Activated T-helper 1 cell treated with Interleukin-2 at 50 U/mL for 16 hours (primary cell): ENCODE data around the gene SMARCD2.
"Not testable (repeated sequence)": the region's sequence is repeated elsewhere in the genome, so short reads cannot be mapped to it uniquely, and the experiment has no call there.

Source experiments
- DNase-seq: peaks from one replicate; pipeline ENCODE4 v3.0.0-alpha.2; 2020; ENCODE audit warnings: low read depth

The SMARCD2 gene

GRCh38 chr17:63800783-63801182, 41.7 kb downstream of the SMARCD2 start:
- DNase-seq = no peak

DNA sequence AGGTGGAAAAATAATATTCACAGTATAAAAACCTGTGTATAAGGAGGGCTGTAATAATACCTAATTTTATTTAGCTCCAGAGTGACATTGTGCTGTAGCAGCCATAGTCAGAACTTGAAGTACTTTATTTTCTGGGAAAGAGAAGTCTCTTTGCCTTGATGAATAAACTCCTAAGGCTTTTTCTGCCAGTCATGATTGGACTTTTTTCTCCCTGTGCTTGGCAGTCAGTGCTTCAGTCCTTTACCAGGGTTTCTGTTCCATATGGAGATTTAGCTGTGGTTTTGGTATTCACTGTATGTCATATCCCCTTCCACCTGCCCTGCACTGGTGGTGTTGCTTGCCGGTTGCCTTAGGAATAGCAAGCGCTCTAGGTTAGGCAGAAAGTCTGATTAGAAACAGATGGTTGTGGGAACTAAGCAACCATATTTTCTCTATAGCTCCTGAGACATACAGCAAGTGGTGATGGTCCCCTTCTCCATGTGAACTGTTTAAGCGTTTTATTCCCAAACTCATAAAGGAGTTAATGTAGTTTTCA, 43.8 kb downstream of the SMARCD2 start:
- DNase-seq = no peak

DNA sequence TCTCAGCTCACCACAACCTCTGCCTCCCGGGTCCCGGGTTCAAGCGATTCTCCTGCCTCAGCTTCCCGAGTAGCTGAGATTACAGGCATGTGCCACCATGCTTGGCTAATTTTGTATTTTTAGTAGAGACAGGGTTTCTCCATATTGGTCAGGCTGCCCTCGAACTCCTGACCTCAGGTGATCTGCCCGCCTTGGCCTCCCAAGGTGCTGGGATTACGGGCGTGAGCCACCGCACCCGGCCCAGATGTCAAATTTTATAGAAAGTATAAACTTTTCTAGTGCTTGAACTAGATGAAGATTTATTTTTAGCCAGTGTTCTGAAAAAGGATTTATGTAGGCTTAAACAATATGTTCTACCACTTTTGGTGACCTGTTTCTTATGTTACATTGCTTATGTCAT, 46.1 kb downstream of the SMARCD2 start:
- not testable (repeated sequence) for DNase-seq

DNA sequence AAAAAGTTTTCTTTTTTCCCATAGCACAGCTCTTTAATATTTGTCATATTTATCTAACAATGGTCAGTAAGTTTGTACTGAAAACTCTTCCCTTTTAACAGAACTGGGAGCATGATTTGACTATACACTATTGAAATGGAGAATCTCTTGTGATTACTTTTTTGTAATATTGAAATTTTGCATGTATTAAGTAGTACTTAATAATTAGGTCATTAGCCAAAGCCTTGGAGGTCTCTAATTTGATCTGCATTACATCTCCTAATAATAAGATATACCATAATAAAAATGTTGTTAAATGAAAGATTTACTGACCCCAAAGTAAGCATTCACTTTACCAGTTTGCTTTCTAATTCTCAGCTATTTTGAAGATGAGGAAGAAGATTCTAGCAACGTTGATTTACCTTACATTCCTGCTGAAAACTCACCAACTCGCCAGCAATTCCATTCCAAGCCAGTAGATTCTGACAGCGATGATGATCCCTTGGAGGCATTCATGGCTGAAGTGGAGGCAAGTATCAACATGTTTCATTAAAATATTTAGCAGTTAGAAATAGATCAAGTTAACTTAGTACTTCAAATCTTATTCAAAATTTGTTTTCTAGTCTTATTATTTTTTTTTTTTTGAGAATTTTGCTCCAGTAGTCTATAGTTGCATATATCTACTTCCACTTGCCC, 50.3 kb downstream of the SMARCD2 start:
- DNase-seq = no peak

DNA sequence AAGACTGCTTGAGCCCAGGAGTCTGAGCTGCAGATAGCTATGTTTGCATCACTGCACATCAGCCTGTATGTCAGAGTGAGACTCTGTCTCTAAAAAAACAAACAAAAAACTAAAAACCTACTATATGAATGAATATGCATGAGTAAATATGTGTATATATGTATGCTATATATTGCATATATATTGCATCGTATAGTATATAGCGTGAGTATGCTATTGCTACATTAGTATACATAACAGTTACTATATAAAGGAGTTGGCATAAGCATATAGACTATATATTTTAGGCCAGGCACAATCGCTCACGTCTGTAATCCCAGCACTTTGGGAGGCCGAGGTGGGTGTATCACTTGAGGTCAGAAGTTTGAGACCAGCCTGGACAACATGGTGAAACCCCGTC, 52.4 kb downstream of the SMARCD2 start:
- no peak for DNase-seq

DNA sequence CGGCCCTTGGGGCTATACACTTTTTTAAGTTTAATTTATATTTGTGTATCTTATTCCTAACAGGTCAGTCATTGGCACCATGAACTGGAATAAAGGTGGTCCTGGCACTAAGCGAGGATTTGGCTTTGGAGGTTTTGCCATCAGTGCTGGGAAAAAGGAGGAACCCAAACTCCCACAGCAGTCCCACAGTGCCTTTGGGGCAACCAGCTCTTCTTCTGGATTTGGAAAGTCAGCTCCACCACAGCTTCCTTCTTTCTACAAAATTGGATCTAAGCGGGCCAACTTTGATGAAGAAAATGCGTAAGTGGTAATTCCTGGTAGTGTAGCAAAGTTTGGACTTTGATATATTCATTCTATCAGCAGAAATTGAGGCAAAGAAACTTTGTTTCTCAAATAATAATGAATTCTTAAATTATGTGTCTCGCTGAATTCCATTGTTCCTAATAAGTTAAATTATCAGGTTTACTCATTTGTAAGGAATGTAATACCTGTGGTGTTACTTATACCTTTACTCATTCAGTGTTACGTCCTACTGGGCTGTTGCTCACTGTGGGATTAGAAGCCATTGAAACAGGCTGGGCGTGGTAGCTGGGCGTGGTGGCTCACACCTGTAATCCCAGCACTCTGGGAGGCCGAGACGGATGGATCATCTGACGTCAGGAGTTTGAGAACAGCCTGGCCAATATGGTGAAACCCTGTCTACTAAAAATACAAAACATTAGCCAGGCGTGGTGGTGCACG, 55.3 kb downstream of the SMARCD2 start:
- no peak for DNase-seq

DNA sequence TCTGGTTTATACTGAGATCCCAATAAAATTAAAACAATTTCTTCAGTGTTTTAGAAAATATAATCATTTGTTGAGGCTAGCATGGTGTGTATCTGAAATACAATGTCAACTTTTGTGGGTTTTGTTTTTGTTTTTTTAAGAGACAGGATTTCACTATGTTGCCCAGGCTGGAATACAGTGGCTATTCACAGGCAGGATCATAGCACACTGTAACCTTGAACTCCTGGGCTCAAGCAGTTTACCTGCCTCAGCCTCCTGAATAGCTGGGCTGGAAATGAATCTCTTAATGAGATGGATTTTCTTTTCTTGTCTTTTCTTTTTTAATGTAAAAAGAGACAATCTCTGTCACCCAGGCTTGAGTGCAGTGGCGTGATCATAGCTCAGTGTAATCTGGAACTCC, 56.4 kb downstream of the SMARCD2 start:
- no peak for DNase-seq

DNA sequence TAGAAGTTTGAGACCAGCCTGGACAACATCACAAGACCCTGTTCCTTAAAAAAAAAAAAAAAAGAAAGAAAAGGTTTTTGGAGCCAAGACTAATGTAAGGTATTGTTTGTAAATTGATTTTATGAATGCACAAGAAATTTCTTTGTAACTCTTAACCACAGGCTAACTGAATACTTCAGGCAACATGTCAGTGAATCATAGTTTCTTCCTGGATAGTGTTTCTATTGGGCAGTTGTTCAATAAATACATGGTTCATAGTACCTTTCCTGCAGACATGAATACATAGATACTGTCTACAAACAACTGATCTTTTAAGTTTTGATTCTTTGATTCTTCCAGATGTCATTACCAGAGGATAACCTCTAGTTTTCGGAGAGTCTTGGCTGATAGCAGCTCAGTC, 56.9 kb downstream of the SMARCD2 start:
- DNase-seq = no peak

DNA sequence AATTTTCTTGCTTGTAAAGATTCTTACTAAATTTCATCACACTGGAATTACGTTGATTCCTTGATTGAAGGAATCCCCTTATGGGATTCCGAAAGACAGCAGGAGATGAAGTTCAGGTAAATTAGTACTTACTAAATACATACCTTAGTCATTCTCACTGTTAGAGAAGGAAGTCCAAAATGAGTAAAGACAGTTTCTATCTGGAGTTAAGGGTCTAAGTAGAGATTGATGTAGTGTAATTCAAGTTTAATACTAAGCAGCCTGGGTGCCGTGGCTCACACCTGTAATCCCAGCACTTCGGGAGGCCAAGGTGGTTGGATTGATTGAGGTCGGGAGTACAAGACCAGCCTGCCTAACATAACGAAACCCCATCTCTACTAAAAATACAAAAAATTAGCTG, 59.0 kb downstream of the SMARCD2 start:
- no peak for DNase-seq
